ENCODE measurements around the gene OPTN.
"Not testable (repeated sequence)": the region's sequence is repeated elsewhere in the genome, so short reads cannot be mapped to it uniquely, and the experiment has no call there.

OPTN gene

GRCh38 chr10:13094082-13094481 is 5.9 kb upstream of the OPTN start:
- not testable (repeated sequence) for H3K36me3 ChIP-seq (ENCODE audit: insufficient read depth, low read length); H3K4me1 ChIP-seq (ENCODE audit: insufficient read depth, low read length); H2AFZ ChIP-seq (ENCODE audit: low read depth, low read length); H3K27me3 ChIP-seq (ENCODE audit: insufficient read depth, low read length); H3K9me3 ChIP-seq (ENCODE audit: low read length); H3K4me3 ChIP-seq (ENCODE audit: low read length)

DNA sequence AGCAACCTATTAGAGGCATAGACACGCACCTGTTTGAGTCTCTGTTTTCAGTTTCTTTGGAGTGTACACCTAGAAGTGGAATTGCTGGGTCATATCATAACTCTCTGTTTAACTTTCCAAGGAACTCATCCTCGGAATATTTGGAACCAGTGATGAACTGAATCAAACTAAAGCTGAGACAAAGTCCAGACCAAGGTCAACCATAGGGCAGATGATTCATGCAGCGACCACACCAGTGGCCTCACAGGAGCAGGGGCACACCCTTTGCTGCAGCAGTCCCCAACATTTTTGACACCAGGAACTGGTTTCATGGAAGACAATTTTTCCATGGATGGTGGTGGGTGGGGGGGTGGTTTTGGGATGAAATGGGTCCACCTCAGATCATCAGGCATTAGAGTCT is 4.9 kb upstream of the OPTN start:
- Histone ChIP-seq H3K36me3 (ENCODE audit: insufficient read depth, low read length) (no peaks in the 10 kb centered on the region), H3K4me3 (ENCODE audit: low read length) (no peak overlapping the region), H3K9me3 (ENCODE audit: low read length) (no peaks in the 10 kb centered on the region), H3K27me3 (ENCODE audit: insufficient read depth, low read length) (no peaks in the 10 kb centered on the region), H3K4me1 (ENCODE audit: insufficient read depth, low read length) (peaks cover 4% of the 10 kb centered on the region), H2AFZ (ENCODE audit: low read depth, low read length) (no peak overlapping the region)

DNA sequence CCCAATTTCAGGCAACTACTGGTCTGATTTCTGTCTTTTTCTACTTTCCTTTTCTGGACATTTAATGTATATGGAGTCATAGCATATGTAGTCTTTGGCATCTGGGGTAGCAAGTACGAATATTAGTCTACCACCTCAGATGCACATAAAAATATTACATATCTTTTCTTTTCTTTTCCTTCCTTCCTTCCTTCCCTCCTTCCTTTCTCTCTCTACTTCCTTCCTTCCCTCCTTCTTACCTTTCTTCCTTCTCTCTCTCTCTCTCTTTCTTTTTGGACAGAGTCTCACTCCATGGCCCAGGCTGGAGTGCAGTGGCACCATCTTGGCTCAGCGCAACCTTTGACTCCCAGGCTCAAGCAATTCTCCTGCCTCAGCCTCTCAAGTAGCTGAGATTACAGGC is 4.0 kb upstream of the OPTN start:
- Histone ChIP-seq H2AFZ (ENCODE audit: low read depth, low read length) (no peak overlapping the region), H3K4me1 (ENCODE audit: insufficient read depth, low read length) (peaks cover 11% of the 10 kb centered on the region), H3K9me3 (ENCODE audit: low read length) (no peaks in the 10 kb centered on the region), H3K27me3 (ENCODE audit: insufficient read depth, low read length) (no peaks in the 10 kb centered on the region), H3K36me3 (ENCODE audit: insufficient read depth, low read length) (no peaks in the 10 kb centered on the region), H3K4me3 (ENCODE audit: low read length) (no peak overlapping the region)

GRCh38 chr10:13099144-13099665 is 758 bp upstream of the OPTN start:
- peaks cover 10% of the 10 kb centered on the region for H3K4me1 ChIP-seq (ENCODE audit: insufficient read depth, low read length)
- H3K27me3 ChIP-seq (ENCODE audit: insufficient read depth, low read length), result no peaks in the 10 kb centered on the region
- peak overlapping the region; percentile 85 for H2AFZ ChIP-seq (ENCODE audit: low read depth, low read length)
- H3K4me3 ChIP-seq (ENCODE audit: low read length), result peak overlapping the region; percentile 77
- H3K36me3 ChIP-seq (ENCODE audit: insufficient read depth, low read length), result no peaks in the 10 kb centered on the region
- no peaks in the 10 kb centered on the region for H3K9me3 ChIP-seq (ENCODE audit: low read length)

DNA sequence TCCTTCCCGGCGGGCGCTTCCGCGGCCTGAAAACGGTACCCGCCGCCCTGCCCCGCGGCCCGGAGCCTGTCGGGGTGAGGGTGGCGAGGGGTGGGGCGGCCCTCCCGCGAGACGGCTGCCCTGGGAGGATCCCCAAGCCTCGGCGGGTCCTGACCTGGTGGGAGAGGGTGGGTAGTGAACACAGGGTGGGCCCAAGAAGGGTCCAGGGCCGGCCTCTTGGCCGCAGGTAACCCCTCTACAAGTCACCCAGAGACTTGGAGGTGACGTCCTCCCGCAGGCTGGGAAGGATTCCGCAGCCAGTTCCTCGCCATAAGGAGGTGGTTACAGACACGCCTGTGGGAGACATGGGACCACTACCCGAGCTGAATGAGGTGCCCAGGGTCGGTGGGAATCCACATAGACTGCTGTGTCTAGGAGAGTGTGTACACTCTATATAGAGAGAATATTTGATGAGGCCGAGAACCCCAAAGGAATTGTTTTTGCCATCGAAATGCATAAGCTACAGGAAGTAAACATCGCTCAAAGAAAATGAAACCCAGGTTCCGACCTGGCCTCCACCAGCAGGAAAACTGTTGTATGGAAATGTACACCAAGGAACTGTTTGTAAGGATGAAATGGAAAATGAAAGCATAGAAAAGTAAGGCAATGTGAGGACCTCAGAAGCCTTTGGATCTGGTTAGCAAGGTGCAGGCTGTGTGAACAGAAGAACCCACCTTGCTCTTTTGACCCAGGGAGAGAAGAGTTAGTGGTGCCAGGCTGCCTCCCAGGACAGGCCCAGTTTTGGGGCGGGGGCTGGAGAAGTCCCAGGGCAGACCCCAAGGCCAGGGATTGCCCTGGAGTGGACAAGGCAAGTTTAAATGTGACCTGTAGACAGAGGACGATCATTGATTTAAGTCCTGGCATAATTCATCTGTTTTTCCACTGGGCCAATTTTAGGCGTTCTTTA is 659 bp downstream of the OPTN start:
- H3K9me3 ChIP-seq (ENCODE audit: low read length), result no peaks in the 10 kb centered on the region
- H3K4me3 ChIP-seq (ENCODE audit: low read length), result peak overlapping the region; percentile 77
- H3K36me3 ChIP-seq (ENCODE audit: insufficient read depth, low read length), result no peaks in the 10 kb centered on the region
- peaks cover 10% of the 10 kb centered on the region for H3K4me1 ChIP-seq (ENCODE audit: insufficient read depth, low read length)
- peak overlapping the region; percentile 94 for H2AFZ ChIP-seq (ENCODE audit: low read depth, low read length)
- no peaks in the 10 kb centered on the region for H3K27me3 ChIP-seq (ENCODE audit: insufficient read depth, low read length)

DNA sequence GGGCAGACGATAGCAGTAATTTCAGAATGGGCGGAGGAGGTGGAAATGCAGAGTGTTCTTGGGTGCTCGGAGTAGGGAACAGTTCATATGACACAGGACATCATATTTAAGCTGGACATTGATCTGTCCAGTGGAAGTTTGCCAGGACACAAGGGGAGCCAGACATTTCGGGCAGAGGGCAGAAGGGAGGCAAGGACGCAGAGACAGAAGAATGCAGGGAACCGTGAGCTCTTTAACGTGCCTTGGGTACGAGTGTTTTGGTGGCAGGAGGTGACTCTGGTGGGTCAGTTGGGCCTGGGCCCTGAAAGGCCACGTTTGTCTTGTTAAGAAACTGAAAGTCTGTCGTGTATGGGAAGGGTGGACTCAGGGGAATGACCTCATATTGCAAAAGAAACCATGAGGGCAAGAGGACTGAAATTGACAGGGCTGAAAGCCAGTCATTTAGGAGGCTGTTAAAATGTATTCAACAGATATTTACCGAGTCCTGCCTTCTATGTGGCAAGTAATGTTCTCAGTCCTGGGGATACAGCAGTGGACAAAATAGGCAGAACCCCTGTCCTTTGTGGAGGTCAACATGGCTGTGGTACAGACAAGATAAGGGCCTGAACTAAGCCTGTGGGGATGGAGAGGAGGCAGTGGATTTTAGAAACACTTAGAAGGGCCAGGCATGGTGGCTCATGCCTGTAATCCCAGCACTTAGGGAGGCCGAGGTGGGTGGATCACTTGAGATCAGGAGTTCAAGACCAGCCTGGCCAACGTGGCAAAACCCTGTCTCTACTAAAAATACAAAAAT is 2.2 kb downstream of the OPTN start:
- no peaks in the 10 kb centered on the region for H3K9me3 ChIP-seq (ENCODE audit: low read length)
- no peak overlapping the region for H3K4me3 ChIP-seq (ENCODE audit: low read length)
- no peaks in the 10 kb centered on the region for H3K36me3 ChIP-seq (ENCODE audit: insufficient read depth, low read length)
- peaks cover 10% of the 10 kb centered on the region for H3K4me1 ChIP-seq (ENCODE audit: insufficient read depth, low read length)
- H3K27me3 ChIP-seq (ENCODE audit: insufficient read depth, low read length), result no peaks in the 10 kb centered on the region
- no peak overlapping the region for H2AFZ ChIP-seq (ENCODE audit: low read depth, low read length)

DNA sequence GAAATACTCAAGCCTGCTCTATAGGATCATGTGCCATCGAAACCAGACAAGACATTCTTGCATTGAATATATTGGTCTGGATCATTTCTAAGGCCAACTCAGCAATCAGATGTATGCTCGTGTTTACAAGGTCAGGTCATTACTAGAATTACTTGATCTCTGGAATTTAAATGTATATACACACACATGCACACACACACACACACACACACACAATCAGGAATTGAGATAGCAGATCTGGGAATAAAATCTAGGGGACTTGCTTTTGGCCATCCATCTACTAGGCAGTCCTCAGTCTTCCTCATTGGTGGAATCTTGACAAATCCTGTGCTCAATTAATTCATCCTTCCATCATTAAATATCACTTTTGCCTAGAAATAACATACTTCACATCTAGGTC is 3.6 kb downstream of the OPTN start:
- Histone ChIP-seq H3K27me3 (ENCODE audit: insufficient read depth, low read length) (no peaks in the 10 kb centered on the region), H3K4me3 (ENCODE audit: low read length) (no peak overlapping the region), H3K4me1 (ENCODE audit: insufficient read depth, low read length) (peaks cover 10% of the 10 kb centered on the region), H2AFZ (ENCODE audit: low read depth, low read length) (no peak overlapping the region), H3K9me3 (ENCODE audit: low read length) (no peaks in the 10 kb centered on the region), H3K36me3 (ENCODE audit: insufficient read depth, low read length) (no peaks in the 10 kb centered on the region)

GRCh38 chr10:13104697-13105096 is 4.7 kb downstream of the OPTN start:
- Histone ChIP-seq H2AFZ (ENCODE audit: low read depth, low read length) (no peak overlapping the region), H3K27me3 (ENCODE audit: insufficient read depth, low read length) (no peaks in the 10 kb centered on the region), H3K36me3 (ENCODE audit: insufficient read depth, low read length) (no peaks in the 10 kb centered on the region), H3K9me3 (ENCODE audit: low read length) (no peaks in the 10 kb centered on the region), H3K4me3 (ENCODE audit: low read length) (no peak overlapping the region), H3K4me1 (ENCODE audit: insufficient read depth, low read length) (peaks cover 10% of the 10 kb centered on the region)

DNA sequence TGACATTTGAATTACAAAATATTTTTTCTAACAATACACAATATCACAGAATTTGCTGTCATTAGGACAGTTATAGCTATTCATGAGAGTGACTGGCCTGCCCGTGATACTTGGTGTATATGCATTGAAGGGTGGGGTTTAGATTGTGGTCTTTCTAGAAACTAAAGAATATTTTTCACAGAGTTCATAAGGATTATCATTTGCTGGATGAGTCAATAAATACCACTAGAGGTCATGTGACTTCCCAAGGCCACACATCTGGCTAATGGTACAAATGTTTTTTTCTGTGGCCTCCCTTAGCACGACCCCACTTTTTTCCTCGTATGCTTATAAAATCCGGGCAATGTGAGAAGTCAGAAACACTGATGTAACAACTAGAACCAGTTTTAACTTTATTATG is 5.2 kb downstream of the OPTN start:
- Histone ChIP-seq H3K9me3 (ENCODE audit: low read length) (no peaks in the 10 kb centered on the region), H2AFZ (ENCODE audit: low read depth, low read length) (no peak overlapping the region), H3K4me1 (ENCODE audit: insufficient read depth, low read length) (peaks cover 8% of the 10 kb centered on the region), H3K36me3 (ENCODE audit: insufficient read depth, low read length) (no peaks in the 10 kb centered on the region), H3K4me3 (ENCODE audit: low read length) (no peak overlapping the region), H3K27me3 (ENCODE audit: insufficient read depth, low read length) (no peaks in the 10 kb centered on the region)

DNA sequence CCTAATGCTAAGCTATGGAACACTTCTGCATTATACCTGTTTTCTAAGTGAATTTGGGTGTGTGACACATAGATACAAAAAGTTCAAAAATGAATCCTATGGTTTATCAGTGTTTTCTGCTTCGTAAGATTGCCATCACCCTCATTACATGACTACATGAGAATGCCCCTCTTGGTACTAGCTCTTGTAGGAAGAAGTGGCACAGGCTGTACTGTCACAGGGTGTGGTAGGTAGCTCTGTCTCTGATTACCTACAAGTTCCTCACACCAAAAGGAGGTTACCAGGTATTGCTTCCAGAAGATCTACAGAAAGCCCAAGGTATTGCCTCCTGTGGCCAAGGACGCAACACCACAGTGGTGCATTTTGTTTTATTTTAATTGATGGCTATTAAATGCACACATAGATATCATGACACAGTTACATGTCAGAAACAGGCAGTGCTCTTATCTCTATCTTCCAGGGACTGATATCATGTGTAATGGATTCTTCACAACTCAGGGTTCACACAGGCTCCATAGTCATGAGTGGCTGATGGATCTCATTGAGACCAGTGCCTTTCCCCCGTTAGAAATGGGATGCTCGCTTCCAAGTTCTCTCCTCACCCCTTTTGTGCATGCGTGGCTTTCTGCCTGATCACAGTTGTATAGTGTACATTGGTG is 6.6 kb downstream of the OPTN start:
- no peaks in the 10 kb centered on the region for H3K36me3 ChIP-seq (ENCODE audit: insufficient read depth, low read length)
- no peaks in the 10 kb centered on the region for H3K4me1 ChIP-seq (ENCODE audit: insufficient read depth, low read length)
- no peak overlapping the region for H2AFZ ChIP-seq (ENCODE audit: low read depth, low read length)
- H3K27me3 ChIP-seq (ENCODE audit: insufficient read depth, low read length), result no peaks in the 10 kb centered on the region
- no peak overlapping the region for H3K4me3 ChIP-seq (ENCODE audit: low read length)
- no peaks in the 10 kb centered on the region for H3K9me3 ChIP-seq (ENCODE audit: low read length)

GRCh38 chr10:13110908-13111307 is 10.9 kb downstream of the OPTN start:
- H3K4me3 ChIP-seq (ENCODE audit: low read length), result no peak overlapping the region
- no peaks in the 10 kb centered on the region for H3K9me3 ChIP-seq (ENCODE audit: low read length)
- no peak overlapping the region for H2AFZ ChIP-seq (ENCODE audit: low read depth, low read length)
- H3K4me1 ChIP-seq (ENCODE audit: insufficient read depth, low read length), result no peaks in the 10 kb centered on the region
- no peaks in the 10 kb centered on the region for H3K36me3 ChIP-seq (ENCODE audit: insufficient read depth, low read length)
- H3K27me3 ChIP-seq (ENCODE audit: insufficient read depth, low read length), result no peaks in the 10 kb centered on the region

DNA sequence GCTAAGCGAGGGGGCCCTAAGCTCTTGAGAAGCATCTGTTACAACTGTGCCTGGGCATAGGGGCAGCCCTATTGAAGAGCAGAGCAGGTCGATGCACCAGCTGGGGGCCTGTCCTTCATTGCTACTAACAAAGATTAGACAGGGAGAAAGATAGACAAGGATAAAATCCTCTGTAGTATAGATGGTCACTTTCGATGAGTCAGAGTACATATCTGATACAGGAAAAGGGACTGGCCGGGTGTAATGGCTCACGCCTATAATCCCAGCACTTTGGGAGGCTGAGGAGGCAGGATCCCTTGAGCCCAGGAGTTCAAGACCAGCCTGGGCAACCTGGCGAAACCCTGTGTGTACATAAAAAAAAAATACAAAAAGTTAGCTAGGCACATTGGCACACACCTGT is 13.6 kb downstream of the OPTN start:
- no peak overlapping the region for H2AFZ ChIP-seq (ENCODE audit: low read depth, low read length)
- no peak overlapping the region for H3K4me3 ChIP-seq (ENCODE audit: low read length)
- H3K36me3 ChIP-seq (ENCODE audit: insufficient read depth, low read length), result peaks cover 4% of the 10 kb centered on the region
- no peaks in the 10 kb centered on the region for H3K27me3 ChIP-seq (ENCODE audit: insufficient read depth, low read length)
- H3K9me3 ChIP-seq (ENCODE audit: low read length), result no peaks in the 10 kb centered on the region
- no peaks in the 10 kb centered on the region for H3K4me1 ChIP-seq (ENCODE audit: insufficient read depth, low read length)
